Glutamatergic neuron (in vitro differentiated cells): Measurements from ENCODE around the gene PSMB7. TPM values are rescaled to one million over a fixed set of nuclear protein-coding genes. Genes with fewer than 3 reads are reported as not detected.
A peak's percentile ranks its signal among the peaks of the same experiment; 100 is the strongest.

Experiments used
- DNase-seq: peaks from one replicate; pipeline ENCODE4 v3.0.0; 2022
- H3K27ac Mint-ChIP-seq: one replicate; pipeline ENCODE4 v1.8.0; 2020; ENCODE audit warnings: mild to moderate bottlenecking, mixed read lengths, inconsistent platforms; ENCODE audit not compliant: unreplicated experiment
- H3K27me3 Mint-ChIP-seq: one replicate; pipeline ENCODE4 v1.8.0; 2020; ENCODE audit warnings: mild to moderate bottlenecking, moderate library complexity, mixed read lengths, inconsistent platforms; ENCODE audit not compliant: unreplicated experiment
- H3K36me3 Mint-ChIP-seq: one replicate; pipeline ENCODE4 v1.8.0; 2020; ENCODE audit warnings: mild to moderate bottlenecking, mixed read lengths, inconsistent platforms; ENCODE audit not compliant: unreplicated experiment
- H3K4me1 Mint-ChIP-seq: one replicate; pipeline ENCODE4 v1.8.0; 2020; ENCODE audit warnings: mild to moderate bottlenecking, low read depth, mixed read lengths, inconsistent platforms; ENCODE audit not compliant: unreplicated experiment
- H3K4me3 Mint-ChIP-seq: one replicate; pipeline ENCODE4 v1.8.0; 2020; ENCODE audit warnings: mild to moderate bottlenecking, mixed read lengths, inconsistent platforms; ENCODE audit not compliant: unreplicated experiment
- H3K9me3 Mint-ChIP-seq: one replicate; pipeline ENCODE4 v1.8.0; 2020; ENCODE audit warnings: mild to moderate bottlenecking, moderate library complexity, mixed read lengths, inconsistent platforms; ENCODE audit not compliant: unreplicated experiment
- total RNA-seq: library from RNA; stranded (reverse); fragmentation: NEBNext Ultra II Directional; extraction: Animal tissue kit (Norgen Biotek cat#: 25700); gene quantifications from one replicate; pipeline ENCODE4 v1.2.1, GENCODE V29; 2021; ENCODE audit not compliant: unreplicated experiment
- TF ChIP-seq, protein P1 (sequence below): fragments of 200-600 bp; sonication (generic); IDR thresholded peaks from one replicate; pipeline ENCODE4 v1.5.0; 2021; ENCODE audit not compliant: partially characterized antibody, unreplicated experiment

PSMB7 gene
- total RNA-seq, 1 donor from 2014 or later, result 185 TPM

DNA sequence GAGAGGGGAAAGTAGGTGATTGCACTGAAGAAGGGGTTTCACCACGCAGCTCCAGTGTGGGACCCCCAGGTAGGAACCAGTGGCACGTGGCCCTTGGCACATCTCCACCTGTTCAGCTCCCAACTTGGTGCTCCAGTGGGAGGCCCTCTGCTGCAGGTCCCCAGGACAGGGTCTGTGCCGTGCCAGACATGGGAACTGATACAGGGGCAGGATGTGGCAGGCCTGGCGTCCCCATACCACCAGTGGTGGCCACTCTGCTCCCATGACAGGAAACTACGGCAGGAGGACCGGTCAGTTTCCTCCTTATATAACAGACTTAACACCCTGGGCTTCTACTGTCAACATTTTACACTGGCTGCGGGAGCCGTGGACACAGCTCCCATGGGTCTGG, 67.3 kb downstream of the PSMB7 start:
- no peak overlapping the region for H3K4me3 Mint-ChIP-seq
- H3K27ac Mint-ChIP-seq, result no peak overlapping the region
- TF ChIP-seq, protein P1, sequence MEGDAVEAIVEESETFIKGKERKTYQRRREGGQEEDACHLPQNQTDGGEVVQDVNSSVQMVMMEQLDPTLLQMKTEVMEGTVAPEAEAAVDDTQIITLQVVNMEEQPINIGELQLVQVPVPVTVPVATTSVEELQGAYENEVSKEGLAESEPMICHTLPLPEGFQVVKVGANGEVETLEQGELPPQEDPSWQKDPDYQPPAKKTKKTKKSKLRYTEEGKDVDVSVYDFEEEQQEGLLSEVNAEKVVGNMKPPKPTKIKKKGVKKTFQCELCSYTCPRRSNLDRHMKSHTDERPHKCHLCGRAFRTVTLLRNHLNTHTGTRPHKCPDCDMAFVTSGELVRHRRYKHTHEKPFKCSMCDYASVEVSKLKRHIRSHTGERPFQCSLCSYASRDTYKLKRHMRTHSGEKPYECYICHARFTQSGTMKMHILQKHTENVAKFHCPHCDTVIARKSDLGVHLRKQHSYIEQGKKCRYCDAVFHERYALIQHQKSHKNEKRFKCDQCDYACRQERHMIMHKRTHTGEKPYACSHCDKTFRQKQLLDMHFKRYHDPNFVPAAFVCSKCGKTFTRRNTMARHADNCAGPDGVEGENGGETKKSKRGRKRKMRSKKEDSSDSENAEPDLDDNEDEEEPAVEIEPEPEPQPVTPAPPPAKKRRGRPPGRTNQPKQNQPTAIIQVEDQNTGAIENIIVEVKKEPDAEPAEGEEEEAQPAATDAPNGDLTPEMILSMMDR, result no peak
- peaks cover 17% of the 10 kb centered on the region for H3K9me3 Mint-ChIP-seq
- peaks cover 43% of the 10 kb centered on the region for H3K4me1 Mint-ChIP-seq
- H3K36me3 Mint-ChIP-seq, result no peaks in the 10 kb centered on the region
- H3K27me3 Mint-ChIP-seq, result peaks cover 5% of the 10 kb centered on the region
- no peak for DNase-seq

DNA sequence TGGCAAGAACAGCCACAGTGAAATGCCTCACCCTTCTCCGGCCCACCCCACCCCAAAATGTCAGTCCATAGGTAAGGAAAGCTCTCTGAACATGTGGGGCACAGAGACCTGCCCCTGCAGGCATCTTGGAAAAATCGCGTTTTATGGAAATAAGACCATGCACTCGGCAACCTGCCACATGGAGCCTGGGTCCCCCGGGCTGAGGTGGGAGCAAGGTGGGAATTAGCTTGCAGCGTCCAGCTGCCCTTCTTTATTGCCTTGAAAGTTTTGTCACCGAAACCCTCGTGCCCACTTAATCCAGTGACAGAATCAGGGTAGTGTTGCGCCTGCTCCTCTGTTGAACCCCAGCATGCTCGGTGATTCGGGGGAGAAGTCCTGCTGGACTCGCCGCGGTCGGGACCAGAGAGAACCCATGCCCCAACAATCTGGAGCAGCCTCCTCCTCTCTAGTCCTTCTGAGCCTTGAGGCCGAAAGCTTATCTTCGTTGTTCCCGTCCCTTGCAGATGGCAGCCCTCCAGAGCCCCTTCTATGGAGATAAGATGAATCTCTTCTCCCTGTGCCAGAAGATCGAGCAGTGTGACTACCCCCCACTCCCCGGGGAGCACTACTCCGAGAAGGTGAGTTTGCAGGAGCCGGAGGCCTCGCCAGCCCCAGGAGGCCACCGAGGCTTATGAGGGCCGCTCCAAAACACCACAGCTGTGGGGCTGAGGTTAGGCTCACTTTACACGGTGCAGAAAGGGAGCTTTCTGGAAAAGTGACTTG, 67.9 kb downstream of the PSMB7 start:
- Mint-ChIP-seq H3K27ac (no peak overlapping the region), H3K27me3 (peaks cover 8% of the 10 kb centered on the region), H3K36me3 (no peaks in the 10 kb centered on the region), H3K4me1 (peaks cover 40% of the 10 kb centered on the region), H3K4me3 (no peak overlapping the region), H3K9me3 (peaks cover 17% of the 10 kb centered on the region)
- no peak for DNase-seq
- TF ChIP-seq, protein P1, result no peak

- no peaks in the 10 kb centered on the region for H3K36me3 Mint-ChIP-seq
- peaks cover 8% of the 10 kb centered on the region for H3K27me3 Mint-ChIP-seq
- no peak for DNase-seq
- H3K4me1 Mint-ChIP-seq, result peaks cover 37% of the 10 kb centered on the region
- H3K9me3 Mint-ChIP-seq, result peaks cover 17% of the 10 kb centered on the region
- no peak overlapping the region for H3K27ac Mint-ChIP-seq
- no peak overlapping the region for H3K4me3 Mint-ChIP-seq
- TF ChIP-seq, protein P1, result no peak
Observed at GRCh38 chr9:124346347-124347163, 68.7 kb downstream of the PSMB7 start.

GRCh38 chr9:124345751-124346281, 69.4 kb downstream of the PSMB7 start:
- peak; percentile 9 for DNase-seq
- peaks cover 29% of the 10 kb centered on the region for H3K4me1 Mint-ChIP-seq
- H3K36me3 Mint-ChIP-seq, result no peaks in the 10 kb centered on the region
- TF ChIP-seq, protein P1, result no peak
- peaks cover 8% of the 10 kb centered on the region for H3K27me3 Mint-ChIP-seq
- peak overlapping the region; percentile 28 for H3K27ac Mint-ChIP-seq
- no peak overlapping the region for H3K4me3 Mint-ChIP-seq
- H3K9me3 Mint-ChIP-seq, result peaks cover 12% of the 10 kb centered on the region

- TF ChIP-seq, protein P1, result no peak
- Mint-ChIP-seq H3K4me3 (no peak overlapping the region), H3K36me3 (no peaks in the 10 kb centered on the region), H3K9me3 (peaks cover 7% of the 10 kb centered on the region), H3K27ac (no peak overlapping the region), H3K4me1 (peaks cover 22% of the 10 kb centered on the region), H3K27me3 (peaks cover 5% of the 10 kb centered on the region)
- no peak for DNase-seq
Observed at GRCh38 chr9:124345063-124345462, 70.2 kb downstream of the PSMB7 start.
